HPDE6-E6E7 (cell line): ENCODE results near the gene TNFAIP3.

Experiments
- DNase-seq: peaks from one replicate; pipeline ENCODE4 v3.0.0; 2011; ENCODE audit warnings: missing footprints; ENCODE audit errors: extremely low spot score

TNFAIP3 gene

GRCh38 chr6:137863091-137863797 is 3.8 kb upstream of the TNFAIP3 start:
- DNase-seq: no peak

DNA sequence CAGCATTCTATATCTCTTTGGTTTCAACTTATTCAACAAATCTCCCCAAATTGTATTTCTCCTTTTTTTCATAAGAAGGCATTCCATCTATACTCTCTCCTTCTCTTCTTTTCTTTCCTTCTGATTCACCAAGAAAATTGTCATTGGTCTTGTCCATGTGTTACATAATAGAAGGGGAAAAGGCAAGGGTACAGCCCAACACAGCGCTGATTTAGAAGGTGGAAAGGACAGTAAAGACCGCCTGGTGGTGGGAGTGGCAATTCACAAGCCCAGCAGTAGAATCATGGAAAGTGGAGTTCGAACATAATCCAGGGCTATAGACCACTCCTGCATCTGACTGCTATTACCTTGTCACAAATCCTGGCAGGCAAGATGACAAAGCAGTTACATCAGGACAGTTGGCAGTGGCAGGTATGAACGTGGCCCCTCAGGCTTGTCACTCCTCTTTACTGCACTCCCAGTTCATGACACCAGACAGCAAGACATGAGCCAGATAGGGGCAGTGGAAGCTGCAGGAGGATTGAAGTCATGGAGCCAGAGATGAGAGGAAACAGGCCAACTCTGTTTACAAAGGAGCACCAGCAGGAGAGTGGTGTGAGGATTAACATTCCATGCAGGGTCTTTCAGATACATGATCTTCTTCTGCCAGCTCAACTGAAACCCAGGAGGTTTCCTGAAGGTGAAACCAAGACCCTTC is 2.1 kb upstream of the TNFAIP3 start:
- DNase-seq: no peak

DNA sequence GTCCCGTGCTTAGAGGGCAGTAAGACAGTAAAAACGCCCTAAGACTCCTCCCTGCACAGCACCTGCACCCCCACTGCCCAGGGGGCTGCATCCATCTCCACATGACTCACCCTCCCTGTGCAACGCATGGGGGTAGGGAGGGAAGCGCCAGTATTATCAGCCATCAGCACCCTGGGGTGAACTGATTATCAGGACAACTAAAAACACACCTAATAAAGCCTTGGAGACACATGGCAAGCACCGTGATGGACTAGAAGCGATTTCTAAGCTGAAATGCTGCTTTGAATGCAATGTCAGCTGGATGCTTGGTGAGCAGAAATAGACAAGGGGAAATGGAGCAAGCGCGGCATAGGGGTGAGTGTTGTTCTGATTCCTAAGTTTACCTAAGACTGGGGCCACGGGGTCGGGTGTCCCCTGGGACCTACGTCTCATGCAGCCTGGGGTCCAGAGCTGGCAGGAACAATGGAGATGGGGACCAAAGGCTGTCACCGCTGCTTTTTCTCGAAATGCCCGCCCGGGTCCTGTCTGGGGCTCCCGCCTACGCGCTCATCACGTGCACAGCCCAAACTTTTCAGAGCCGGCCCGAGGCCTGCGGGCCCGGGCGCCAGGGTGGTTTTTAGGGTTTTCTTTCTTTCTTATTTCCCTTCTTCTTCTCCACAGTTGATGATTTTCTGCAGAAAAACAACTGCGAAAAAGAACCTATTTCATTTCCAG is 702 bp upstream of the TNFAIP3 start:
- no peak for DNase-seq

DNA sequence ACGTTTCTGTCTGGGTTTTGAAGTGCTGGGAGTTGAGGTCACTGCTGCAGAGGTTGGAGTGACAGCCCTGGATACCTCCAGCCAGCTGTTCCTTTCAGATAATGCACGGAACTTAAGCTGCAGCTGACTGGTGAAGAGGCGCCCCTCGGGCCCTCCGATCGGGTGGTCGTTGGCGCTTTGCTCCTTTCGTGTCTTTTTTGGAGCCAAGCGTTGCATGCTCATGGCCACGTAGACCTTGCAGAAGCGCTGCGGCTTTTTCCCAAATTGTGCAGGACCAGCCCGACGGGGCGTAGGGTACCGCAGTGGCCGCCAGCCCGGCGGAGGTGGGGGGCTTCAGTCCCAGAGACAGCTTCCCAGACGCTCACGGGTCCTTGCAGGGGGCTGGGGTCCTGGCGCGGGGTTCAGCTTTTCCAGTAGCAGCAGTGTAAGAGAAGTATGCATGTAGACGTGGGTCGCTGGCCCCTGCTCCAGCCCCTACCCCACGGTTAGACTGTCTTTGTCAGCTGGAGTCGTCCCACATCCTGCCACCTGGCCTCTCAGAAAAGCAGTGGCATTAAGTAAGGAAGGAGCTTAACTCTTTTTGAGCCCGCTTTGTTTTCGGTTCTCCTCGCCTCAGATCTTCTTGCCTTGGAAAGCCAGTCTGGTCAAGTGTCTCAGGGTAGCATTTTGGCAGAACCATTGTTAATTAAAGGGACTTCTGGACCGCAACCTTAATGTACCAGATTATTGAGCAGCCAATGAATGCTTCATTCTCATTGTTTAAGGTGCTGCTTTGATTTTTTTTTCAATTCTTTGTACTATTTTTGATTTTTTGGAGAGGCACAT is 838 bp downstream of the TNFAIP3 start:
- no peak for DNase-seq

GRCh38 chr6:137868721-137869548 is 1.9 kb downstream of the TNFAIP3 start:
- no peak for DNase-seq

DNA sequence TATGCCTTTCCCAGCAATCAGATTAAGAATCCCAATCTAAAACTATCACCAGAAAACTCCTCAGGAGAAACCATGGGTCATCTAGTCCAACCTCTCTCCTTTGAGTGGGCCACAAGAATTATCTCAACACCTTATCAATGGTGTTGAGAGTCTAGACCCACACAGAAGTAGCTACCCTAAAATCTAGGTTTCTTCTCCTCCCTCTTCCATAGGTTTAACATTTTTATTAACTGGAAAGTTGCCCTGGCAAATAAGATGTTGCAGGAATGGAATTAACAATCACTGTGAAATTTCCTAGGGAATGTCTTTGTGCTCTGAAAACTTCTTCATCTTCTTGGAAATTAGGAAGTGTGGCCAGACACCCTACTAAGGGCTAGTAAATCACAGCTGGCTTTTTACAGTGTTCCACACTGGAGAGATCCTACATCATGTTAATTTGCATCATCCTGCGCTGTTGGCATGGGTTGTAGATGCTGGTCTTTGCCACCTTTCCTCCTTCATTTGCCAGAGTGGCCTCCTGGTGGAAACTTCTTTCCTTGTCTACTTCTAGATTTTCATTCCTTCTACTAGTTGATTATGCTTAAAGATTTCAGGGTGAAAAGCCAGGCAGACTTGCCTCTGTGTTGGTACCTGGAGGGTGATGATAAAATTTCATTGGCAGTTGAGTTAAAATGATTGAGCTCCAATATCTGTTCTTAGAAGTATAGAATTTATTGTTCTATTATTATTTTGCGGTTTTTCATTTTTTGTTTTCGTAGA is 2.7 kb downstream of the TNFAIP3 start:
- no peak for DNase-seq

GRCh38 chr6:137870308-137870644 is 3.2 kb downstream of the TNFAIP3 start:
- no peak for DNase-seq

GRCh38 chr6:137870744-137871247 is 3.7 kb downstream of the TNFAIP3 start:
- DNase-seq: no peak

DNA sequence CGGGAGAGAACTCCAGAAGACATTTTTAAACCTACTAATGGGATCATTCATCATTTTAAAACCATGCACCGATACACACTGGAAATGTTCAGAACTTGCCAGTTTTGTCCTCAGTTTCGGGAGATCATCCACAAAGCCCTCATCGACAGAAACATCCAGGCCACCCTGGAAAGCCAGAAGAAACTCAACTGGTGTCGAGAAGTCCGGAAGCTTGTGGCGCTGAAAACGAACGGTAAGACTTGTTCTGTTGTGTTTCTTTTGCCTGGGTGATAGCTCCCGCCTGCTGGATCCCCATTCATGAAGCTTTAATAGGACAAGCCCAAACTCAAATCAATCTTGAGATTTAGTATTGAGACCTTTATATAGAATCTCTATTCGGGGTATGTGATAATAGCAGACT is 4.2 kb downstream of the TNFAIP3 start:
- DNase-seq: no peak

DNA sequence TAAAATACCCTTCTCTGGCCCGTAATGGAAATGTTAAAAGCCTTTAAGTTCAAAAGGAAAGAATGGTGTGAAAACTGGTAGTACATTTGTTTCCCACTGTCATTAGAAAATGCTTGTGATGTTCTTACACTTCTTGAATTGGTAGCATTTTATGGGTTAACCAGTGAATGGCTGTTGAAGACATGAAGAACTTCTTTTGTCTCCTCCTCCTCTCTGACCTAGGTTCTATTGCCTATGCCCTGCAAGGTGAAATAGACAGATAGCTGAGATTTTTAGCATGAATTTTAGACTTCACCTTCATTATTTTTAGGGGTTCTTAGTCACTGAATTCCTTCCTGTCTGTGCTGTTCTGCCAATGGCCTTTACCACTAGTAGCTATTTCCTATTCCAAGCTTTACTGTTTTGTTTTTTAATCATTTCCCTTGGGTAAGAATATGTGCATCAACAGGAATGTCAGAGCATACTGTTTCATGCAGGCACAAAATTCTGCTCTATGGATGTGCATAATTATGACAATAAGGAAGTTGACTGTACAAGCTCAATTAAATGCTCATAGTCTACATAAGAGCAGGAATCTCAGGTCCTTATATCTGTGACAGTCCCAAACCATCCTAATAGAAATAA is 4.9 kb downstream of the TNFAIP3 start:
- DNase-seq: no peak

DNA sequence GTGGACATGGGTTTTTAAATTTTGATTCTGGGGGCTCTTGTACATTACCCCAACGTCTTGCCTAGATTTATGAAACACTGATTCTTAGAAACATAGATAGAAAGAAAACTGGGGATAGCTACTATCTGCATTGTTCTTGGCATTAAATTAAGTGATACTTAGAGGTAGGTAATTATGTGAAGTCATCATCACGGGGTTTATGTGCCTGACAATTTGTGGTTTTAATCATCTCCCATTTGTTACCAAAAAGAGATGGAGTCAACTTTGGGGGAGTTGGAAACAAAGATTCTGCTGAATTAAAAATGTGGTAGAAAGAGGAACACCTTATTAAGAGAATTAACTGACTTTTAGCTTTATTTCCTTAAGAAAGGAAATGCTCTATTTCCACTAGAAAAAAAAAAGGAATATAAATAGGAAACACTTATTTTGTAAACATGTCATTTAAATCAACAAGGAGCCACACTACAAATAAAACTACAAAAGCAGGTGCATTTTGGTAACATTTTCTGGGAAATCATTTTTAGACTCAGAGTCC is 5.6 kb downstream of the TNFAIP3 start:
- no peak for DNase-seq

DNA sequence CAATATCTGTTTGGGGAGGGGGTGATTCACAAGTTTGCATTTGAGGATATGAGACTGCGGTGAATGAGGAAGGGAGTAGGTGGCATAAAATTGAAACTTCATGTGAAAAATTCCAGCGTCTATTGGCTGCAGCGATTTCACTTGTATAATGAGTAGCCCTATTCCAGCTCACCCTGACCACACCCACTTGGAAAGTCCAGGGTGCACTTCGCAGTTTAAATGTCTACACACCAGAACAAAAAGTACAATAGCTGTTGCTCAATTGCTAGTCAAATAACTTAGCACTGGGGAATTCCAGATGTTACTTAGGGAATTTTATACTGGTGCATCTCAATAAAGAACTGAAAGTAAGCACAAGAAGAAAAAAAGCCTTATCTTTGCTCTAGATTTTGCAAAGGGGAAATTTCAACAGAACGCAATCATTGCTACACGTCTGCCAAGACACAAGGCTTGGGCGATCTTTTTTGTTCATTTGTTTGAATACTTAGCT is 6.3 kb downstream of the TNFAIP3 start:
- no peak for DNase-seq

- no peak for DNase-seq
These were observed 7.4 kb downstream of the TNFAIP3 start for GRCh38 chr6:137874204-137875057.

DNA sequence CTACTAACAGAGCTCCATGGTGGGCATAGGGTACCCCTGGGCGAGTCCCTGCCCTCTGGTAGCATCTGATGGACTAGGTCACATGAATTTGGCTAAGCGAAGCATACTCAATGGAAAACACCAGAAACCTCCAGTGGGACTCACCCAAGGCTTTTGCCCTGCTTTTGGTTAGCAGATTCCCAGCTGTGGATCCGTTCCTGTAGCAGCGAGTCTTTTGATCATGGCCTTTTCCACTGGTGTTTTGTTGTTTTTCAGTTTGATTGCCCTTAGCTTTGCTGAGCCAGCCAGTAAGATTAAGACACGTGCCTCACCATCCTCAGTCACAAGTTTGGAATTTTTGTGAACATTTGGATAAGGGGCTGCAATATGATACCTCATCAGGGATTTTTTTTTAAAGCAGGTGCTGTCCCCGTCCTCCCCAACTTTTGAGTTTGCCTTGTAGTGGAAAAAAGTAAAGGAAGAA is 8.0 kb downstream of the TNFAIP3 start:
- DNase-seq: no peak

DNA sequence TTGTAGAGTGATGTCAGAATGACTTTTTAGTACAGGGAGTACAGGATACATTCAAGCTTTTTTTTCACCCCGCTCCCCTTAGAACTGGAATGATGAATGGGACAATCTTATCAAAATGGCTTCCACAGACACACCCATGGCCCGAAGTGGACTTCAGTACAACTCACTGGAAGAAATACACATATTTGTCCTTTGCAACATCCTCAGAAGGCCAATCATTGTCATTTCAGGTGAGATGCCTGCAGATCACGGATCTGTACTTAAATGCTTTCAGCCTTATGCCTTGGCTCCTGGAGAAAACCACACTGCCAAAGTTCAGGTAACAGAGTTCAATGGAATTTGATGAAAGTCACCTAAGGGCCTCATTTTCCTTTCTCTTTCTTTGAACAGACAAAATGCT is 8.5 kb downstream of the TNFAIP3 start:
- DNase-seq: no peak

DNA sequence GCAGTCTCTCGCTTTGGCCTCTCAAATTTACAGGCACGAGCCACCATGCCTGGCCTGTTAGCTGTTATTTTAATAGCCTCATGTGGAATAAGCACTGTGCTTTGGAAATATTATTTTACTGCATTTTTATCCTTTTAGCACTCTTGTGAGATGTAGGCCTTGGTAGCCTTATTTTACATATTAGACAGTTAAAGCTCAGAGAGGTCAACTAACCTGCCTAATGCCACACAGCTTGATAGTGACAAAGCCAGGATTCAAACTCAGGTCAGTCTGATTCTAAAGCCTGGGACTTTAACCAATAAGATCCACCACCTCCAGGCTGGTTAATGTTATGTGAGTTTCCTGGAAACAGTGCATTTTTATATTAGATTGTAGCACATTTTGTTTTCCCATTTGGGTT is 9.5 kb downstream of the TNFAIP3 start:
- DNase-seq: no peak

GRCh38 chr6:137877113-137877512 is 10.1 kb downstream of the TNFAIP3 start:
- no peak for DNase-seq

DNA sequence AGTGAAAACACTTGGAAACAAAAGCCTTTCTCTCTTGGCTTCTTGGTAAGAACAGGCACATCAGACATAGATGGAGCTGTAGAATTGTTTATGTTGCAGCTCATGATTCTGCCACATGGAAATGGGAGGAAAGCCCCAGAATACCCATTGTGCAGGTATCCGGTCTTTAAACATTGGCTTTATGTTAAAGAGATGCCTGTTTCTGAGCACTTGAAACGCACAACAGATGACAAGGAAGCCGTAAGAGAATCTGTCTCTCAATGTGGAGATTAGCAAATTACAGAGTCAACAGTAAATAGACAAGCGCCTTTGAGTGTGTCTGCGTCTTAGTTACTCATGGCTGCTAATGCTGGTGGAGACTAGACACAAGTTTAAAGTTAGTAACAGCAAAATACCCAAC is 10.5 kb downstream of the TNFAIP3 start:
- no peak for DNase-seq
